Measurements from ENCODE around the gene GAL3ST3. TPM values are rescaled to one million over a fixed set of nuclear protein-coding genes. Genes with fewer than 3 reads are reported as not detected.
"Not testable (repeated sequence)": the region's sequence is repeated elsewhere in the genome, so short reads cannot be mapped to it uniquely, and the experiment has no call there.

GAL3ST3 gene
- total RNA-seq, 2 donors from 2014 or later, result 0.36 to 0.42 TPM

GRCh38 chr11:66023186-66023440 lies 25.8 kb downstream of the GAL3ST3 start:
- not testable (repeated sequence) for H3K9me3 Mint-ChIP-seq; H3K27me3 Mint-ChIP-seq (ENCODE audit: low read depth); ATAC-seq (replicated peaks in 1 of 2); H3K4me1 Mint-ChIP-seq (ENCODE audit: low read depth); DNase-seq; H3K36me3 Mint-ChIP-seq (ENCODE audit: insufficient read depth in 2 of 2); H3K27ac Mint-ChIP-seq; H3K4me3 Mint-ChIP-seq

GRCh38 chr11:66022401-66023185 lies 26.4 kb downstream of the GAL3ST3 start:
- no peak overlapping the region for H3K27ac Mint-ChIP-seq
- peaks cover 7% of the 10 kb centered on the region for H3K27me3 Mint-ChIP-seq (ENCODE audit: low read depth)
- H3K4me1 Mint-ChIP-seq (ENCODE audit: low read depth), result peaks cover 7% of the 10 kb centered on the region
- DNase-seq, result peak; percentile 80 to 88
- no peaks in the 10 kb centered on the region for H3K9me3 Mint-ChIP-seq
- H3K36me3 Mint-ChIP-seq (ENCODE audit: insufficient read depth in 2 of 2), result no peaks in the 10 kb centered on the region
- peak; percentile 84 to 88 for ATAC-seq (replicated peaks in 1 of 2)
- H3K4me3 Mint-ChIP-seq, result peak overlapping the region; percentile 67 to 76

GRCh38 chr11:66020618-66021357 lies 28.2 kb downstream of the GAL3ST3 start:
- ATAC-seq (replicated peaks in 1 of 2), result peak; percentile 59 to 87
- Mint-ChIP-seq H3K4me3 (peak overlapping the region in 1 of 2 donors; percentile 34), H3K9me3 (no peaks in the 10 kb centered on the region), H3K27ac (no peak overlapping the region), H3K36me3 (ENCODE audit: insufficient read depth in 2 of 2) (no peaks in the 10 kb centered on the region), H3K4me1 (ENCODE audit: low read depth) (peaks cover 12% of the 10 kb centered on the region), H3K27me3 (ENCODE audit: low read depth) (peaks cover 7% of the 10 kb centered on the region)
- peak; percentile 63 to 65 for DNase-seq

- no peaks in the 10 kb centered on the region for H3K9me3 Mint-ChIP-seq
- no peak overlapping the region for H3K27ac Mint-ChIP-seq
- no peaks in the 10 kb centered on the region for H3K36me3 Mint-ChIP-seq (ENCODE audit: insufficient read depth in 2 of 2)
- no peak overlapping the region for H3K4me3 Mint-ChIP-seq
- no peak for ATAC-seq (replicated peaks in 1 of 2)
- H3K4me1 Mint-ChIP-seq (ENCODE audit: low read depth), result peaks cover 12% of the 10 kb centered on the region
- DNase-seq, result no peak
- peaks cover 7% of the 10 kb centered on the region for H3K27me3 Mint-ChIP-seq (ENCODE audit: low read depth)
These were observed 28.7 kb downstream of the GAL3ST3 start for GRCh38 chr11:66020212-66020611.

GRCh38 chr11:66017321-66017720 lies 31.6 kb downstream of the GAL3ST3 start:
- DNase-seq, result no peak
- Mint-ChIP-seq H3K4me3 (no peak overlapping the region), H3K27me3 (ENCODE audit: low read depth) (peaks cover 16% of the 10 kb centered on the region), H3K36me3 (ENCODE audit: insufficient read depth in 2 of 2) (no peaks in the 10 kb centered on the region), H3K4me1 (ENCODE audit: low read depth) (peaks cover 7% of the 10 kb centered on the region), H3K9me3 (no peaks in the 10 kb centered on the region), H3K27ac (no peak overlapping the region)
- ATAC-seq (replicated peaks in 1 of 2), result no peak

- ATAC-seq (replicated peaks in 1 of 2), result no peak
- Mint-ChIP-seq H3K4me1 (ENCODE audit: low read depth) (peaks cover 7% of the 10 kb centered on the region), H3K4me3 (no peak overlapping the region), H3K27me3 (ENCODE audit: low read depth) (peaks cover 16% of the 10 kb centered on the region), H3K36me3 (ENCODE audit: insufficient read depth in 2 of 2) (no peaks in the 10 kb centered on the region), H3K27ac (no peak overlapping the region), H3K9me3 (no peaks in the 10 kb centered on the region)
- no peak for DNase-seq
These were observed 32.2 kb downstream of the GAL3ST3 start for GRCh38 chr11:66016793-66017177.

- Mint-ChIP-seq H3K9me3 (no peaks in the 10 kb centered on the region), H3K4me1 (ENCODE audit: low read depth) (peaks cover 7% of the 10 kb centered on the region)
These were observed 32.8 kb downstream of the GAL3ST3 start for GRCh38 chr11:66015936-66016792.

GRCh38 chr11:66015454-66015881 lies 33.5 kb downstream of the GAL3ST3 start:
- Mint-ChIP-seq H3K4me3 (no peak overlapping the region), H3K27ac (no peak overlapping the region), H3K27me3 (ENCODE audit: low read depth) (peaks cover 17% of the 10 kb centered on the region), H3K36me3 (ENCODE audit: insufficient read depth in 2 of 2) (no peaks in the 10 kb centered on the region), H3K4me1 (ENCODE audit: low read depth) (peaks cover 7% of the 10 kb centered on the region), H3K9me3 (no peaks in the 10 kb centered on the region)
- DNase-seq, result no peak
- ATAC-seq (replicated peaks in 1 of 2), result no peak

More at GRCh38 chr11:66015936-66016792, 32.8 kb downstream of the GAL3ST3 start:
- no peaks in the 10 kb centered on the region for H3K36me3 Mint-ChIP-seq (ENCODE audit: insufficient read depth in 2 of 2)
- H3K4me3 Mint-ChIP-seq, result no peak overlapping the region
- H3K27ac Mint-ChIP-seq, result no peak overlapping the region
- H3K27me3 Mint-ChIP-seq (ENCODE audit: low read depth), result peaks cover 16% of the 10 kb centered on the region
- no peak for DNase-seq
- no peak for ATAC-seq (replicated peaks in 1 of 2)

GRCh38 chr11:66014804-66015453 lies 34.0 kb downstream of the GAL3ST3 start:
- DNase-seq (no peak), ATAC-seq (replicated peaks in 1 of 2) (no peak)
- Mint-ChIP-seq H3K4me1 (ENCODE audit: low read depth) (peaks cover 7% of the 10 kb centered on the region), H3K4me3 (no peak overlapping the region), H3K27me3 (ENCODE audit: low read depth) (peaks cover 21% of the 10 kb centered on the region), H3K27ac (no peak overlapping the region), H3K36me3 (ENCODE audit: insufficient read depth in 2 of 2) (no peaks in the 10 kb centered on the region), H3K9me3 (no peaks in the 10 kb centered on the region)

GRCh38 chr11:66013762-66014100 lies 35.2 kb downstream of the GAL3ST3 start:
- no peak for ATAC-seq (replicated peaks in 1 of 2)
- DNase-seq, result no peak

GRCh38 chr11:66012946-66013761 lies 35.8 kb downstream of the GAL3ST3 start:
- ATAC-seq (replicated peaks in 1 of 2) (no peak), DNase-seq (no peak)
- peaks cover 21% of the 10 kb centered on the region for H3K27me3 Mint-ChIP-seq (ENCODE audit: low read depth)
- no peaks in the 10 kb centered on the region for H3K36me3 Mint-ChIP-seq (ENCODE audit: insufficient read depth in 2 of 2)
- no peaks in the 10 kb centered on the region for H3K9me3 Mint-ChIP-seq
- no peak overlapping the region for H3K4me3 Mint-ChIP-seq
- peaks cover 7% of the 10 kb centered on the region for H3K4me1 Mint-ChIP-seq (ENCODE audit: low read depth)
- no peak overlapping the region for H3K27ac Mint-ChIP-seq

More at GRCh38 chr11:66013762-66014100, 35.2 kb downstream of the GAL3ST3 start:
- no peak overlapping the region for H3K4me3 Mint-ChIP-seq
- peaks cover 7% of the 10 kb centered on the region for H3K4me1 Mint-ChIP-seq (ENCODE audit: low read depth)
- no peak overlapping the region for H3K27ac Mint-ChIP-seq
- H3K9me3 Mint-ChIP-seq, result no peaks in the 10 kb centered on the region
- H3K36me3 Mint-ChIP-seq (ENCODE audit: insufficient read depth in 2 of 2), result no peaks in the 10 kb centered on the region
- H3K27me3 Mint-ChIP-seq (ENCODE audit: low read depth), result peaks cover 21% of the 10 kb centered on the region

GRCh38 chr11:66012371-66012945 lies 36.5 kb downstream of the GAL3ST3 start:
- Mint-ChIP-seq H3K36me3 (ENCODE audit: insufficient read depth in 2 of 2) (no peaks in the 10 kb centered on the region), H3K9me3 (no peaks in the 10 kb centered on the region), H3K27ac (no peak overlapping the region), H3K27me3 (ENCODE audit: low read depth) (peaks cover 21% of the 10 kb centered on the region), H3K4me1 (ENCODE audit: low read depth) (peaks cover 4% of the 10 kb centered on the region), H3K4me3 (peak overlapping the region in 1 of 2 donors; percentile 58)
- DNase-seq (no peak), ATAC-seq (replicated peaks in 1 of 2) (no peak)

All from activated T-cell treated with anti-CD3 and anti-CD28 coated beads, Interleukin-2, amount 50 U/mL, for 72 hours (primary cell).